Measurements from ENCODE around the gene RBM43.

GRCh38 chr2:151217343-151217742, 44.3 kb downstream of the RBM43 start:
- no peak for TF ChIP-seq RXRA (IDR thresholded peaks at IDR 0.05)
- TF ChIP-seq, protein P1, sequence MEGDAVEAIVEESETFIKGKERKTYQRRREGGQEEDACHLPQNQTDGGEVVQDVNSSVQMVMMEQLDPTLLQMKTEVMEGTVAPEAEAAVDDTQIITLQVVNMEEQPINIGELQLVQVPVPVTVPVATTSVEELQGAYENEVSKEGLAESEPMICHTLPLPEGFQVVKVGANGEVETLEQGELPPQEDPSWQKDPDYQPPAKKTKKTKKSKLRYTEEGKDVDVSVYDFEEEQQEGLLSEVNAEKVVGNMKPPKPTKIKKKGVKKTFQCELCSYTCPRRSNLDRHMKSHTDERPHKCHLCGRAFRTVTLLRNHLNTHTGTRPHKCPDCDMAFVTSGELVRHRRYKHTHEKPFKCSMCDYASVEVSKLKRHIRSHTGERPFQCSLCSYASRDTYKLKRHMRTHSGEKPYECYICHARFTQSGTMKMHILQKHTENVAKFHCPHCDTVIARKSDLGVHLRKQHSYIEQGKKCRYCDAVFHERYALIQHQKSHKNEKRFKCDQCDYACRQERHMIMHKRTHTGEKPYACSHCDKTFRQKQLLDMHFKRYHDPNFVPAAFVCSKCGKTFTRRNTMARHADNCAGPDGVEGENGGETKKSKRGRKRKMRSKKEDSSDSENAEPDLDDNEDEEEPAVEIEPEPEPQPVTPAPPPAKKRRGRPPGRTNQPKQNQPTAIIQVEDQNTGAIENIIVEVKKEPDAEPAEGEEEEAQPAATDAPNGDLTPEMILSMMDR (IDR thresholded peaks at IDR 0.05; ENCODE audit: low read depth, low read length, missing input control): no peak
- no peak for TF ChIP-seq SP1 (IDR thresholded peaks at IDR 0.05)
- no peak for TF ChIP-seq RAD21 (IDR thresholded peaks at IDR 0.05)
- TF ChIP-seq FOXA1 (IDR thresholded peaks at IDR 0.05): no peak
- TF ChIP-seq REST (IDR thresholded peaks at IDR 0.05): no peak
- TF ChIP-seq MAX (IDR thresholded peaks at IDR 0.05): no peak
- TF ChIP-seq ATF3 (IDR thresholded peaks at IDR 0.05): no peak
- no peak for TF ChIP-seq JUND (IDR thresholded peaks at IDR 0.05)

All from liver (tissue), 3 donors.